ENCODE data around the gene SLC25A26.
"Not testable (repeated sequence)": the region's sequence is repeated elsewhere in the genome, so short reads cannot be mapped to it uniquely, and the experiment has no call there.

DNA sequence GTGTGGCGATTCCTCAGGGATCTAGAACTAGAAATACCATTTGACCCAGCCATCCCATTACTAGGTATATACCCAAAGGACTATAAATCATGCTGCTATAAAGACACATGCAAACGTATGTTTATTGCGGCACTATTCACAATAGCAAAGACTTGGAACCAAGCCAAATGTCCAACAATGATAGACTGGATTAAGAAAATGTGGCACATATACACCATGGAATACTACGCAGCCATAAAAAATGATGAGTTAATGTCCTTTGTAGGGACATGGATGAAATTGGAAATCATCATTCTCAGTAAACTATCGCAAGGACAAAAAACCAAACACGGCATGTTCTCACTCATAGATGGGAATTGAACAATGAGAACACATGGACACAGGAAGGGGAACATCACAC lies 54.0 kb downstream of the SLC25A26 start:
- not testable (repeated sequence) for TF ChIP-seq POLR2AphosphoS5, POLR2A (IDR thresholded peaks at IDR 0.05)
- TF ChIP-seq, protein P1, sequence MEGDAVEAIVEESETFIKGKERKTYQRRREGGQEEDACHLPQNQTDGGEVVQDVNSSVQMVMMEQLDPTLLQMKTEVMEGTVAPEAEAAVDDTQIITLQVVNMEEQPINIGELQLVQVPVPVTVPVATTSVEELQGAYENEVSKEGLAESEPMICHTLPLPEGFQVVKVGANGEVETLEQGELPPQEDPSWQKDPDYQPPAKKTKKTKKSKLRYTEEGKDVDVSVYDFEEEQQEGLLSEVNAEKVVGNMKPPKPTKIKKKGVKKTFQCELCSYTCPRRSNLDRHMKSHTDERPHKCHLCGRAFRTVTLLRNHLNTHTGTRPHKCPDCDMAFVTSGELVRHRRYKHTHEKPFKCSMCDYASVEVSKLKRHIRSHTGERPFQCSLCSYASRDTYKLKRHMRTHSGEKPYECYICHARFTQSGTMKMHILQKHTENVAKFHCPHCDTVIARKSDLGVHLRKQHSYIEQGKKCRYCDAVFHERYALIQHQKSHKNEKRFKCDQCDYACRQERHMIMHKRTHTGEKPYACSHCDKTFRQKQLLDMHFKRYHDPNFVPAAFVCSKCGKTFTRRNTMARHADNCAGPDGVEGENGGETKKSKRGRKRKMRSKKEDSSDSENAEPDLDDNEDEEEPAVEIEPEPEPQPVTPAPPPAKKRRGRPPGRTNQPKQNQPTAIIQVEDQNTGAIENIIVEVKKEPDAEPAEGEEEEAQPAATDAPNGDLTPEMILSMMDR (IDR thresholded peaks at IDR 0.05), result not testable (repeated sequence)

All from sigmoid colon (tissue), 4 donors.